ENCODE measurements around the gene TCP11.

- TF ChIP-seq CTCF (IDR thresholded peaks at IDR 0.05; ENCODE audit: low read depth, low read length, missing input control) (no peak), JUND (IDR thresholded peaks at IDR 0.05) (no peak), YY1 (IDR thresholded peaks at IDR 0.05) (no peak), REST (IDR thresholded peaks at IDR 0.05) (no peak), ZBTB33 (IDR thresholded peaks at IDR 0.05) (no peak), SP1 (IDR thresholded peaks at IDR 0.05) (no peak)
Measured at GRCh38 chr6:35076997-35077712, 64.0 kb downstream of the TCP11 start.
